KMS-11 (cell line): ENCODE measurements around the gene DPP10.

Source experiments
- H2AFZ ChIP-seq: fragments of 200-600 bp; sonication (generic); 2 replicates; pipeline ENCODE4 v1.6.1; 2016; ENCODE audit warnings: antibody characterized with exemption, mixed run types, low read depth
- H3K27ac ChIP-seq: fragments of 200-600 bp; sonication (generic); 2 replicates; pipeline ENCODE4 v1.6.1; 2016; ENCODE audit warnings: mild to moderate bottlenecking, mixed run types
- H3K27me3 ChIP-seq: fragments of 200-600 bp; sonication (generic); 2 replicates; pipeline ENCODE4 v1.6.1; 2017; ENCODE audit warnings: mild to moderate bottlenecking, low read depth, mixed run types, moderate library complexity; ENCODE audit not compliant: insufficient read depth
- H3K36me3 ChIP-seq: fragments of 200-600 bp; sonication (generic); 2 replicates; pipeline ENCODE4 v1.6.1; 2017; ENCODE audit warnings: mild to moderate bottlenecking, mixed run types; ENCODE audit not compliant: insufficient read depth
- H3K4me1 ChIP-seq: fragments of 200-600 bp; sonication (generic); 2 replicates; pipeline ENCODE4 v1.6.1; 2016; ENCODE audit warnings: mild to moderate bottlenecking, low read depth, mixed run types; ENCODE audit not compliant: poor library complexity, severe bottlenecking
- H3K4me2 ChIP-seq: fragments of 200-600 bp; sonication (generic); 2 replicates; pipeline ENCODE4 v1.7.0; 2016; ENCODE audit warnings: mild to moderate bottlenecking, mixed run types
- H3K4me3 ChIP-seq: fragments of 200-600 bp; sonication (generic); IDR thresholded peaks from 2 replicates; pipeline ENCODE4 v1.6.1; 2017; ENCODE audit warnings: low read depth, low read length, mixed read lengths; ENCODE audit not compliant: insufficient read depth
- H3K79me2 ChIP-seq: fragments of 200-600 bp; sonication (generic); 2 replicates; pipeline ENCODE4 v1.6.1; 2016; ENCODE audit warnings: low read depth, mixed run types; ENCODE audit not compliant: insufficient read depth
- H3K9ac ChIP-seq: fragments of 200-600 bp; sonication (generic); 2 replicates; pipeline ENCODE4 v1.6.1; 2016; ENCODE audit warnings: mild to moderate bottlenecking, mixed run types
- H4K20me1 ChIP-seq: fragments of 200-600 bp; sonication (generic); 2 replicates; pipeline ENCODE4 v1.6.1; 2016; ENCODE audit warnings: mild to moderate bottlenecking, mixed run types; ENCODE audit not compliant: insufficient read depth
- CTCF ChIP-seq: fragments of 200-600 bp; sonication (generic); conservative IDR thresholded peaks from 2 replicates; pipeline ENCODE4 v1.6.1; 2017; ENCODE audit warnings: low read depth, mild to moderate bottlenecking, antibody characterized with exemption, low read length, moderate library complexity, mixed read lengths

Gene DPP10

GRCh38 chr2:114880046-114880445, 437.6 kb downstream of the DPP10 start:
- Histone ChIP-seq H3K9ac (no peak overlapping the region), H3K27me3 (no peaks in the 10 kb centered on the region), H4K20me1 (no peaks in the 10 kb centered on the region), H3K4me2 (no peak overlapping the region), H3K79me2 (no peaks in the 10 kb centered on the region), H3K36me3 (no peaks in the 10 kb centered on the region), H3K27ac (no peak overlapping the region), H2AFZ (no peak overlapping the region), H3K4me1 (no peaks in the 10 kb centered on the region), H3K4me3 (no peak overlapping the region)
- no peak for TF ChIP-seq CTCF

DNA sequence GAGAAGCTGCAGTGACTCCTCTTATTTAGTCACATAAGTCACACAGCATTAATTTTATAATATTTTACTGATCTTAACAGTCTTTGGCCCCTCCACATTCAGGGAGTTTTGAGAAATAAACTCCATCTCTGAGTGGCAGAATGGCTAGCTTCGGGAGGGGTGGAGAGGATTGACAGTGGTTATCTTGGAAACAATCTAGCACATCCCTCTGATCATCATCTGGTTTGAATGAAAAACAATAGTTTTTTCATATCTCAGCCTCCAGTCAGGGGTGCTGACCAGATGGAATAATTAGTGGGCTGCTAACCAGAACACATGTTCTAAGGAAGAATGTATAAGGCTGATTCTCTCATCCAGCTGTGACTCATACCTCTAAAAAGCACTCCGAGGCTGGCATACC, 477.5 kb downstream of the DPP10 start:
- H4K20me1 ChIP-seq = no peaks in the 10 kb centered on the region
- H3K4me1 ChIP-seq = peaks cover 35% of the 10 kb centered on the region
- H3K9ac ChIP-seq = no peak overlapping the region
- no peak overlapping the region for H3K4me2 ChIP-seq
- H3K27me3 ChIP-seq = no peaks in the 10 kb centered on the region
- H3K4me3 ChIP-seq = no peak overlapping the region
- H3K27ac ChIP-seq = no peak overlapping the region
- H3K79me2 ChIP-seq = no peaks in the 10 kb centered on the region
- H3K36me3 ChIP-seq = no peaks in the 10 kb centered on the region
- H2AFZ ChIP-seq = no peak overlapping the region
- TF ChIP-seq CTCF = no peak

DNA sequence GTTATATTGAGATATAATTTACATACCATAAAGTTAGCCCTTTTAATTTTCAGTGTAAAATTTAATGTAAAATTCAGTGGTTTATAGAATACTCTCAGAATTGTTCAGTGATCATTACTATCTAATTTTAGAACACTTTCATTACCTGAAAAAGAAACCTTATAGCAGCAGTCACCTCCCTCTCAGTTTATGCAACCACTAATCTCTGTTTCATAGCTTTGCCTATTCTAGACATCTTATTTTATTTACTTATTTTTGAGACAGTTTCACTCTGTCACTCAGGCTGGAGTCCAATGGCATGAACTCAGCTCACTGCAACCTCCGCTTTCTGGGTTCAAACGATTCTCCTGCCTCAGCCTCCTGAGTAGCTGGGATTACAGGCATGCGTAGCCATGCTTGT, 479.6 kb downstream of the DPP10 start:
- H3K4me2 ChIP-seq = no peak overlapping the region

GRCh38 chr2:114925296-114926255, 483.1 kb downstream of the DPP10 start:
- Histone ChIP-seq H3K9ac (no peak overlapping the region), H2AFZ (peak overlapping the region; percentile 11; the same call in 1 of the 2 replicates), H3K27me3 (no peaks in the 10 kb centered on the region), H3K4me3 (no peak overlapping the region), H3K79me2 (no peaks in the 10 kb centered on the region), H4K20me1 (no peaks in the 10 kb centered on the region), H3K4me1 (peaks cover 48% of the 10 kb centered on the region), H3K27ac (peak overlapping the region; percentile 45; the same call in 1 of the 2 replicates), H3K4me2 (peak overlapping the region; percentile 79), H3K36me3 (no peaks in the 10 kb centered on the region)
- TF ChIP-seq CTCF = no peak

More for the DNA sequence above, 479.6 kb downstream of the DPP10 start:
- Histone ChIP-seq H3K79me2 (no peaks in the 10 kb centered on the region), H3K27me3 (no peaks in the 10 kb centered on the region), H3K4me1 (peaks cover 50% of the 10 kb centered on the region), H3K4me3 (no peak overlapping the region), H3K36me3 (no peaks in the 10 kb centered on the region), H2AFZ (no peak overlapping the region), H4K20me1 (no peaks in the 10 kb centered on the region), H3K9ac (no peak overlapping the region), H3K27ac (no peak overlapping the region)
- TF ChIP-seq CTCF = no peak
